Thyroid gland (tissue), 4 donors: ENCODE data around the gene ACSL1. TPM values are rescaled to one million over a fixed set of nuclear protein-coding genes. Genes with fewer than 3 reads are reported as not detected.

ENCODE experiments used
- DNase-seq, 2 donors: peaks; one replicate each; pipeline ENCODE4 v3.0.0-alpha.2; 2019
- H3K27ac ChIP-seq, 3 donors: fragments of 200-600 bp; sonication (generic); 1 replicate in 2 of 3; 2 replicates in 1 of 3; pipeline ENCODE4 v1.5.1; 2016 to 2019; ENCODE audit warnings: mild to moderate bottlenecking in 1 of 3, moderate library complexity in 1 of 3
- H3K27me3 ChIP-seq: fragments of 200-600 bp; sonication (generic); one replicate; pipeline ENCODE4 v1.5.1; 2019
- H3K36me3 ChIP-seq, 2 donors: fragments of 200-600 bp; sonication (generic); one replicate each; pipeline ENCODE4 v1.5.1; 2016 to 2019
- H3K4me1 ChIP-seq, 2 donors: fragments of 200-600 bp; sonication (generic); one replicate each; pipeline ENCODE4 v1.5.1; 2017 to 2019
- H3K4me3 ChIP-seq, 3 donors: fragments of 200-600 bp; sonication (generic); replicated peaks in 1 of 3; 1 replicate in 2 of 3; 2 replicates in 1 of 3; pipeline ENCODE4 v1.5.1; 2016; ENCODE audit warnings: mild to moderate bottlenecking in 1 of 3
- H3K9me3 ChIP-seq: fragments of 200-600 bp; sonication (generic); one replicate; pipeline ENCODE4 v1.5.1; 2017
- POLR2A ChIP-seq, 2 donors: fragments of 450-650 bp; IDR thresholded peaks; one replicate each; pipeline ENCODE4 v1.6.1; 2017; ENCODE audit warnings: antibody characterized with exemption in 2 of 2, mild to moderate bottlenecking in 2 of 2, moderate library complexity in 1 of 2
- WGBS, 2 donors: methylation state at CpG; one replicate each; pipeline ENCODE4 v1.1.5; 2017; 5-methylcytosine and 5-hydroxymethylcytosine counted together
- intact Hi-C: fragments of 100-400 bp; cut with DNase I; formaldehyde crosslinking; loops from one replicate; pipeline ENCODE4 v1.15.1; 2023
- total RNA-seq, 4 donors: library from RNA; depleted of rRNA; stranded (reverse); fragments of >200 nt; gene quantifications; one replicate each; pipeline ENCODE4 v1.2.3, GENCODE V29; 2016
- TF ChIP-seq, protein P1 (sequence below), 6 experiments: fragments of 200-600 bp in 3 of 6; fragments of 450-650 bp in 3 of 6; sonication (generic) in 3 of 6; IDR thresholded peaks; one replicate each; pipeline ENCODE4 v1.5.1; 2016 to 2019; ENCODE audit warnings: antibody characterized with exemption in 6 of 6, mild to moderate bottlenecking in 2 of 6, inconsistent platforms in 1 of 6, moderate library complexity in 1 of 6

ACSL1 gene
- total RNA-seq, 4 donors from 2014 or later: 78.2 to 163 (median 112) TPM

- Histone ChIP-seq H3K4me1 (no peaks in the 10 kb centered on the region), H3K27ac (no peak overlapping the region), H3K36me3 (no peaks in the 10 kb centered on the region), H3K4me3 (no peak overlapping the region), H3K9me3 (no peaks in the 10 kb centered on the region), H3K27me3 (no peaks in the 10 kb centered on the region)
- intact Hi-C loops: no loop called here
- WGBS, 2 donors: 57 to 87% methylated on average over 1 of the region's 1 CpG
- no peak for DNase-seq
- TF ChIP-seq, protein P1, sequence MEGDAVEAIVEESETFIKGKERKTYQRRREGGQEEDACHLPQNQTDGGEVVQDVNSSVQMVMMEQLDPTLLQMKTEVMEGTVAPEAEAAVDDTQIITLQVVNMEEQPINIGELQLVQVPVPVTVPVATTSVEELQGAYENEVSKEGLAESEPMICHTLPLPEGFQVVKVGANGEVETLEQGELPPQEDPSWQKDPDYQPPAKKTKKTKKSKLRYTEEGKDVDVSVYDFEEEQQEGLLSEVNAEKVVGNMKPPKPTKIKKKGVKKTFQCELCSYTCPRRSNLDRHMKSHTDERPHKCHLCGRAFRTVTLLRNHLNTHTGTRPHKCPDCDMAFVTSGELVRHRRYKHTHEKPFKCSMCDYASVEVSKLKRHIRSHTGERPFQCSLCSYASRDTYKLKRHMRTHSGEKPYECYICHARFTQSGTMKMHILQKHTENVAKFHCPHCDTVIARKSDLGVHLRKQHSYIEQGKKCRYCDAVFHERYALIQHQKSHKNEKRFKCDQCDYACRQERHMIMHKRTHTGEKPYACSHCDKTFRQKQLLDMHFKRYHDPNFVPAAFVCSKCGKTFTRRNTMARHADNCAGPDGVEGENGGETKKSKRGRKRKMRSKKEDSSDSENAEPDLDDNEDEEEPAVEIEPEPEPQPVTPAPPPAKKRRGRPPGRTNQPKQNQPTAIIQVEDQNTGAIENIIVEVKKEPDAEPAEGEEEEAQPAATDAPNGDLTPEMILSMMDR (IDR thresholded peaks at IDR 0.05): no peak
- no peak for TF ChIP-seq POLR2A (IDR thresholded peaks at IDR 0.05)
Measured at GRCh38 chr4:184722798-184723197, 103.0 kb downstream of the ACSL1 start.

- intact Hi-C loops: no loop called here
- H3K4me3 ChIP-seq: no peak overlapping the region
- DNase-seq: no peak
- H3K27ac ChIP-seq: no peak overlapping the region
- no peaks in the 10 kb centered on the region for H3K4me1 ChIP-seq
- no peaks in the 10 kb centered on the region for H3K27me3 ChIP-seq
- H3K9me3 ChIP-seq: no peaks in the 10 kb centered on the region
- TF ChIP-seq, protein P1 (IDR thresholded peaks at IDR 0.05): no peak
- TF ChIP-seq POLR2A (IDR thresholded peaks at IDR 0.05): no peak
- H3K36me3 ChIP-seq: no peaks in the 10 kb centered on the region
Measured at GRCh38 chr4:184721254-184721653, 104.5 kb downstream of the ACSL1 start.

DNA sequence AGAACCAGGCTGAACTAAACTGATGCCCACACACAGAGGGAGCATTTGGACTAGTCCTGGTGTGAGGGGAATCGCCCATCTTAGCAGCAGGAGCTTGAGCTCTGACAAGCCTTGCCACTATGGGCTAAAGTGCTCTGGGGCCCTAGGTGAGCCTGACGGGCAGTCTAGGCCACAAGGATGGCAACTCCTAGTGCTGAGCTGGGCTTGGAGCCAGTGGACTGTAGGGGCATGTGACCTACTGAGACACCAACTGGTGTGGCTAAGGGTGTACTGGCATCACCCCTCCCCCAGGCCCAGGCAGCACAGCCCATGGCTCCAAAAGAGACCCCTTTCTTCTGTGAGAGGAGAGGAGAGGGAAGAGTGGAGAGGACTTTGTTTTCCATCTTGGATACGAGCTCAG lies 106.4 kb downstream of the ACSL1 start:
- WGBS, 2 donors: 100% methylated on average over 2 to 3 of the region's 3 CpGs
- H3K27me3 ChIP-seq: no peaks in the 10 kb centered on the region
- no peak for TF ChIP-seq POLR2A (IDR thresholded peaks at IDR 0.05)
- TF ChIP-seq, protein P1 (IDR thresholded peaks at IDR 0.05): no peak

DNA sequence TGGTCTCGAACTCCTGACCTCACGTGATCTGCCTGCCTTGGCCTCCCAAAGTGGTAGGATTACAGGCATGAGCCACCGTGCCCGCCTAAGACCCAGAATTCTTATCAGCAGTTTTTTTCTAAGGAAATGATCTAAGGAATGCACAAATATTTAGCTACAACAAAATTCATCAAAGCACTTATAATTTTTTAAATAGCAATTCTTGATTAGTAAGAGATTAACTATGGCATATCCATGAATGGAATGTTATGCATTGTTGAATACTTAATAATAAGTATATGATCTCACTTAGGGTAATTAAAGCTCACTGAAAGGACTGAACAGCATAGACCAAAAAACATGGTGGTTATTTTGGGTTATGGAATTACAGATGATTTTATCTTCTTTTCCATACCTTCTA lies 110.2 kb downstream of the ACSL1 start:
- Histone ChIP-seq H3K4me3 (no peak overlapping the region), H3K4me1 (no peaks in the 10 kb centered on the region), H3K27ac (no peak overlapping the region), H3K9me3 (no peaks in the 10 kb centered on the region), H3K36me3 (no peaks in the 10 kb centered on the region), H3K27me3 (no peaks in the 10 kb centered on the region)
- TF ChIP-seq, protein P1 (IDR thresholded peaks at IDR 0.05): no peak
- no peak for TF ChIP-seq POLR2A (IDR thresholded peaks at IDR 0.05)
- intact Hi-C loops: no loop called here
- no peak for DNase-seq
- 84 to 97% methylated on average over 4 of the region's 4 CpGs for WGBS, 2 donors

More for the DNA sequence above, 106.4 kb downstream of the ACSL1 start:
- Histone ChIP-seq H3K36me3 (no peaks in the 10 kb centered on the region), H3K9me3 (no peaks in the 10 kb centered on the region), H3K4me1 (no peaks in the 10 kb centered on the region), H3K27ac (no peak overlapping the region), H3K4me3 (no peak overlapping the region)
- intact Hi-C loops: no loop called here
- DNase-seq: no peak

- WGBS, 2 donors: 62 to 68% methylated on average over 2 of the region's 2 CpGs
- no peak for DNase-seq
- H3K4me1 ChIP-seq: no peaks in the 10 kb centered on the region
- intact Hi-C loops: no loop called here
- H3K4me3 ChIP-seq: no peak overlapping the region
- no peak for TF ChIP-seq POLR2A (IDR thresholded peaks at IDR 0.05)
- TF ChIP-seq, protein P1 (IDR thresholded peaks at IDR 0.05): no peak
- no peaks in the 10 kb centered on the region for H3K27me3 ChIP-seq
- no peaks in the 10 kb centered on the region for H3K36me3 ChIP-seq
- H3K27ac ChIP-seq: no peak overlapping the region
- H3K9me3 ChIP-seq: no peaks in the 10 kb centered on the region
Measured at GRCh38 chr4:184713887-184714286, 111.9 kb downstream of the ACSL1 start.
